Thyroid gland (tissue), 4 donors: ENCODE data around the gene DNTT.

Experiments
- POLR2A ChIP-seq, 2 donors: fragments of 450-650 bp; IDR thresholded peaks; one replicate each; pipeline ENCODE4 v1.6.1; 2017; ENCODE audit warnings: antibody characterized with exemption in 2 of 2, mild to moderate bottlenecking in 2 of 2, moderate library complexity in 1 of 2
- TF ChIP-seq, protein P1 (sequence below), 6 experiments: fragments of 200-600 bp in 3 of 6; fragments of 450-650 bp in 3 of 6; sonication (generic) in 3 of 6; IDR thresholded peaks; one replicate each; pipeline ENCODE4 v1.5.1; 2016 to 2019; ENCODE audit warnings: antibody characterized with exemption in 6 of 6, mild to moderate bottlenecking in 2 of 6, inconsistent platforms in 1 of 6, moderate library complexity in 1 of 6

DNA sequence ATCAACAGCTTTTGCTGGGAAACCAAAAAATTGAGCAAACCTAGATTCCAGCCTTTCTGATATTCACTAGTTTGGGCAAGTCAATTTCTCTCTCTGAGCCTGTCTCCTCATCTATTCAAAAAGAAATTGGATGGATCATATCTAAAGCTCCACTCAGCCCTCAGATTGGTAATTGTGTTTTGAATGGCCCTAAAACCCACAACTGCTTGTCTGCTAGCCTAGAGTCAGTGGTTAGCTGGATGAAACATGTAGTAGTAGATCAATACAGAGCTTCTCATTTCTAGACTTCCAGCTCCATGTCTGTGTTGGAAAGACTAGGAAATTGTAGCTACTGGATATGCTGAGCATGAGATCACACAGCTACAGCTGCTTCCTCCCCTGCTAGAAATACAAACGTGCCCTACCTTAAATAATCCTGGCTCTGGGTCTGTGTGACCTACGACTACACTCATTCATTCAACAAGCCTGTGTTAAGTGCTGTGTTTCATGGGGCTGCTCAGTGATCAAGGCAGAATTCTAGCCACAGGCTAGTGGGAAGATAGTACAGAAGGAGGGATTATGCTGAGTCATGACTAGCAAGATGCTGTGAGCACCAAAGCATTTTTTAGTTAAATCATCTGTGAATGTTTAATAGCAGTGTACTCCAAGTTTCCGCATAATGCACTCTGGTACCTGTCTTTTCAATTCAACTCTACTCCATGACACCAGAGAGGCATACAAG, 15.7 kb downstream of the DNTT start:
- no peak for TF ChIP-seq POLR2A (IDR thresholded peaks at IDR 0.05)
- TF ChIP-seq, protein P1, sequence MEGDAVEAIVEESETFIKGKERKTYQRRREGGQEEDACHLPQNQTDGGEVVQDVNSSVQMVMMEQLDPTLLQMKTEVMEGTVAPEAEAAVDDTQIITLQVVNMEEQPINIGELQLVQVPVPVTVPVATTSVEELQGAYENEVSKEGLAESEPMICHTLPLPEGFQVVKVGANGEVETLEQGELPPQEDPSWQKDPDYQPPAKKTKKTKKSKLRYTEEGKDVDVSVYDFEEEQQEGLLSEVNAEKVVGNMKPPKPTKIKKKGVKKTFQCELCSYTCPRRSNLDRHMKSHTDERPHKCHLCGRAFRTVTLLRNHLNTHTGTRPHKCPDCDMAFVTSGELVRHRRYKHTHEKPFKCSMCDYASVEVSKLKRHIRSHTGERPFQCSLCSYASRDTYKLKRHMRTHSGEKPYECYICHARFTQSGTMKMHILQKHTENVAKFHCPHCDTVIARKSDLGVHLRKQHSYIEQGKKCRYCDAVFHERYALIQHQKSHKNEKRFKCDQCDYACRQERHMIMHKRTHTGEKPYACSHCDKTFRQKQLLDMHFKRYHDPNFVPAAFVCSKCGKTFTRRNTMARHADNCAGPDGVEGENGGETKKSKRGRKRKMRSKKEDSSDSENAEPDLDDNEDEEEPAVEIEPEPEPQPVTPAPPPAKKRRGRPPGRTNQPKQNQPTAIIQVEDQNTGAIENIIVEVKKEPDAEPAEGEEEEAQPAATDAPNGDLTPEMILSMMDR (IDR thresholded peaks at IDR 0.05), result no peak
